Measurements from ENCODE around the gene CUL1.

Gene CUL1

DNA sequence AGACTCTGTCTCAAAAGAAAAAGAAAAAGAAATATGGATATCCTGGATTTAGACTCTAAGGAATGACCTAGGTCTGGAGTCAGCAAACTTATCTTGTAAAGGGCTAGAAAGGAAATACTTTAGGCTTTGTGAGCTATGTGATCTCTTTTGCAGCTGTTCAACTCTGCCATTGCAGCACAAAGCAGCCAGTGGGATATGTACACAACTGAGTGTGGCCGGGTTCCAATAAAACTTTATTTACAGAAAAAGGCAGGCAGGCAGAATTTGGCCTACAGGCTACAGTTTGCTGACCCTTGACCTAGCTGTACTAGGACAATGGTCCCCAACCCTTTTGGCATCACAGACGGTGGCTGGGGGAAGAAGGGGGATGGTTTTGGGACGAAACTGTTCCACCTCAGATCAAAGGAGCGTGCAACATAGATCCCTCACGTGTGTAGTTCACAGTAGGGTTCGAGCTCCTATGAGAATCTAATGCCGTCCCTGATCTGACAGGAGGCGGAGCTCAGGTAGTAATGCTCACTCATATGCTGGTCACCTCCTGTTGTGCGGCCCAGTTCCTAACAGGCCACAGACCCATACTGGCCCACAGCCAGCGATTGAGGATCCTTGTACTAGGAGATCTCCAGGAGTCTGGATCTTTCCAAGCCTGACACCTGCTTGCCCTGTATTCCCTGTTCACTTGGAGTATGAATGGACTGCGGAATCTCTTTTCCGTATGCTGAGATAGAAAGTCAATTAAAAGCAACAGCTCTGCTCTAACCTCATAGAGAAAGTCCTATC is 63.0 kb downstream of the CUL1 start:
- Histone ChIP-seq H3K4me3 (IDR thresholded peaks at IDR 0.05; ENCODE audit: insufficient read depth, low read depth, low read length) (no peak overlapping the region), H3K9ac (no peak overlapping the region), H3K79me2 (ENCODE audit: insufficient read depth, low read depth) (peaks cover 41% of the 10 kb centered on the region), H4K20me1 (ENCODE audit: insufficient read depth) (no peaks in the 10 kb centered on the region), H3K36me3 (ENCODE audit: insufficient read depth) (peaks cover 29% of the 10 kb centered on the region), H3K4me2 (no peak overlapping the region), H3K27ac (no peak overlapping the region), H2AFZ (ENCODE audit: low read depth) (no peak overlapping the region), H3K27me3 (ENCODE audit: insufficient read depth, low read depth) (no peaks in the 10 kb centered on the region), H3K4me1 (ENCODE audit: low read depth, poor library complexity, severe bottlenecking) (no peaks in the 10 kb centered on the region)
- TF ChIP-seq, protein P1, sequence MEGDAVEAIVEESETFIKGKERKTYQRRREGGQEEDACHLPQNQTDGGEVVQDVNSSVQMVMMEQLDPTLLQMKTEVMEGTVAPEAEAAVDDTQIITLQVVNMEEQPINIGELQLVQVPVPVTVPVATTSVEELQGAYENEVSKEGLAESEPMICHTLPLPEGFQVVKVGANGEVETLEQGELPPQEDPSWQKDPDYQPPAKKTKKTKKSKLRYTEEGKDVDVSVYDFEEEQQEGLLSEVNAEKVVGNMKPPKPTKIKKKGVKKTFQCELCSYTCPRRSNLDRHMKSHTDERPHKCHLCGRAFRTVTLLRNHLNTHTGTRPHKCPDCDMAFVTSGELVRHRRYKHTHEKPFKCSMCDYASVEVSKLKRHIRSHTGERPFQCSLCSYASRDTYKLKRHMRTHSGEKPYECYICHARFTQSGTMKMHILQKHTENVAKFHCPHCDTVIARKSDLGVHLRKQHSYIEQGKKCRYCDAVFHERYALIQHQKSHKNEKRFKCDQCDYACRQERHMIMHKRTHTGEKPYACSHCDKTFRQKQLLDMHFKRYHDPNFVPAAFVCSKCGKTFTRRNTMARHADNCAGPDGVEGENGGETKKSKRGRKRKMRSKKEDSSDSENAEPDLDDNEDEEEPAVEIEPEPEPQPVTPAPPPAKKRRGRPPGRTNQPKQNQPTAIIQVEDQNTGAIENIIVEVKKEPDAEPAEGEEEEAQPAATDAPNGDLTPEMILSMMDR (conservative IDR thresholded peaks at IDR 0.05; ENCODE audit: low read depth, low read length): no peak

DNA sequence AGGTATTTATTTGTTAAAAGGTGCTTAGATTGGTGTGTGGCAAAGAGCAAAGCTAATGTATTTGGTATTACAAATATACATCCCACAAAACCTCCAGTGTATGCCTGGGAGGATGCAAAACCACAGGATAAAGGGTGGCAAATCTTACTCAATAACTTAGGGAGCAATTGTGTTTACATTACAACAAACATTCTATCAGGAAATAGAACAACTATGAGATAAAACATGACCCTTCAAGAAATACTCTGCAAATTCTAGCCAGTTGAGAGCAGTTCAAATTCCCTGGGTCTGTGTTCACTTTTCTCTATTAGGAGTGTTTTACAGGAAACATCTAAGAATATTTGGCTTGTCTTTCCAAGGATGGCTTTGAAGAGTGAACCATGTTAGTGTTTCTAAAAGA is 64.9 kb downstream of the CUL1 start:
- H3K9ac ChIP-seq: no peak overlapping the region
- H3K4me1 ChIP-seq (ENCODE audit: low read depth, poor library complexity, severe bottlenecking): no peaks in the 10 kb centered on the region
- H3K27me3 ChIP-seq (ENCODE audit: insufficient read depth, low read depth): no peaks in the 10 kb centered on the region
- no peak overlapping the region for H2AFZ ChIP-seq (ENCODE audit: low read depth)
- peaks cover 14% of the 10 kb centered on the region for H3K36me3 ChIP-seq (ENCODE audit: insufficient read depth)
- H3K79me2 ChIP-seq (ENCODE audit: insufficient read depth, low read depth): peaks cover 38% of the 10 kb centered on the region; the same call in 1 of the 2 replicates
- TF ChIP-seq, protein P1 (conservative IDR thresholded peaks at IDR 0.05; ENCODE audit: low read depth, low read length): no peak
- H3K4me2 ChIP-seq: no peak overlapping the region
- no peaks in the 10 kb centered on the region for H4K20me1 ChIP-seq (ENCODE audit: insufficient read depth)
- H3K27ac ChIP-seq: no peak overlapping the region
- no peak overlapping the region for H3K4me3 ChIP-seq (IDR thresholded peaks at IDR 0.05; ENCODE audit: insufficient read depth, low read depth, low read length)

DNA sequence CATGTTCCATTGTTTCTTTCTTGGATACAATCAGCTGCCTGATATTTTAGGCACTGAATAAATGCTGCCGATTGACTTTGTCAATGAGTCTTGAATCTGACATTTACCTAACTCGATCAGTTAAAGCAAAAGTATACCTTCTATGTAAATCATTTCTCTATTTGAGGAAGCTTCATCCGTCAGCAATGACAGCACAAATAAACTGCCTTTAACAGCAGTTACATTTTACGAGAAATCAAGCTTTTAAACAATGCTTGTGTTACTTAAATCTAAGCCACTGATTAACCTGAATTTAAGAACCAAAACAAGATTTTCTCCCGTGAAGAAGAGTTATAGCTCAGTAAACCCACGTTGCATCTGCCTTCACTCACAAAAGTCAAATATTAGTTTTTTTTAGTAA is 71.3 kb downstream of the CUL1 start:
- Histone ChIP-seq H3K9ac (no peak overlapping the region), H3K27me3 (ENCODE audit: insufficient read depth, low read depth) (no peaks in the 10 kb centered on the region), H2AFZ (ENCODE audit: low read depth) (no peak overlapping the region), H3K4me3 (IDR thresholded peaks at IDR 0.05; ENCODE audit: insufficient read depth, low read depth, low read length) (no peak overlapping the region), H3K4me1 (ENCODE audit: low read depth, poor library complexity, severe bottlenecking) (peaks cover 51% of the 10 kb centered on the region), H3K79me2 (ENCODE audit: insufficient read depth, low read depth) (peaks cover 26% of the 10 kb centered on the region; the same call in 1 of the 2 replicates), H3K27ac (no peak overlapping the region), H3K4me2 (no peak overlapping the region), H4K20me1 (ENCODE audit: insufficient read depth) (no peaks in the 10 kb centered on the region; the same call in 1 of the 2 replicates), H3K36me3 (ENCODE audit: insufficient read depth) (peaks cover 15% of the 10 kb centered on the region)
- TF ChIP-seq, protein P1 (conservative IDR thresholded peaks at IDR 0.05; ENCODE audit: low read depth, low read length): no peak

GRCh38 chr7:148772297-148773089 is 73.8 kb downstream of the CUL1 start:
- H2AFZ ChIP-seq (ENCODE audit: low read depth): no peak overlapping the region

More at GRCh38 chr7:148772297-148773089, 73.8 kb downstream of the CUL1 start:
- TF ChIP-seq, protein P1 (conservative IDR thresholded peaks at IDR 0.05; ENCODE audit: low read depth, low read length): no peak
- Histone ChIP-seq H4K20me1 (ENCODE audit: insufficient read depth) (no peaks in the 10 kb centered on the region; the same call in none of the 2 replicates), H3K27me3 (ENCODE audit: insufficient read depth, low read depth) (no peaks in the 10 kb centered on the region), H3K36me3 (ENCODE audit: insufficient read depth) (peaks cover 12% of the 10 kb centered on the region), H3K79me2 (ENCODE audit: insufficient read depth, low read depth) (peaks cover 24% of the 10 kb centered on the region), H3K9ac (peak overlapping the region; percentile 29; the same call in 1 of the 2 replicates), H3K4me2 (peak overlapping the region; percentile 30), H3K4me3 (IDR thresholded peaks at IDR 0.05; ENCODE audit: insufficient read depth, low read depth, low read length) (no peak overlapping the region), H3K4me1 (ENCODE audit: low read depth, poor library complexity, severe bottlenecking) (peaks cover 56% of the 10 kb centered on the region), H3K27ac (peak overlapping the region; percentile 70)

Data from KMS-11 (cell line).